Ascending aorta (tissue), 2 donors: ENCODE measurements around the gene PTPRG. TPM values are rescaled to one million over a fixed set of nuclear protein-coding genes. Genes with fewer than 3 reads are reported as not detected.
A peak's percentile ranks its signal among the peaks of the same experiment; 100 is the strongest.

Experiments
- DNase-seq, 2 donors: peaks; one replicate each; pipeline ENCODE4 v3.0.0-alpha.2; 2019; ENCODE audit warnings: low spot score in 2 of 2
- H3K27ac ChIP-seq, 2 donors: fragments of 200-600 bp; sonication (generic); one replicate each; pipeline ENCODE4 v1.5.1; 2016 to 2017; ENCODE audit warnings: mild to moderate bottlenecking in 1 of 2
- H3K27me3 ChIP-seq: fragments of 200-600 bp; sonication (generic); one replicate; pipeline ENCODE4 v1.5.1; 2017
- H3K36me3 ChIP-seq, 2 donors: fragments of 200-600 bp; sonication (generic); one replicate each; pipeline ENCODE4 v1.5.1; 2016
- H3K4me1 ChIP-seq, 2 donors: fragments of 200-600 bp; sonication (generic); one replicate each; pipeline ENCODE4 v1.5.1; 2016 to 2017; ENCODE audit warnings: mild to moderate bottlenecking in 1 of 2
- H3K4me3 ChIP-seq, 2 donors: fragments of 200-600 bp; sonication (generic); one replicate each; pipeline ENCODE4 v1.5.1; 2016 to 2017; ENCODE audit warnings: mild to moderate bottlenecking in 1 of 2
- H3K9me3 ChIP-seq, 2 donors: fragments of 200-600 bp; sonication (generic); one replicate each; pipeline ENCODE4 v1.5.1; 2016
- CTCF ChIP-seq, 3 experiments: fragments of 200-600 bp in 2 of 3; fragments of 450-650 bp in 1 of 3; sonication (generic) in 2 of 3; IDR thresholded peaks; one replicate each; pipeline ENCODE4 v1.5.1; 2016 to 2019; ENCODE audit warnings: antibody characterized with exemption in 3 of 3, mild to moderate bottlenecking in 1 of 3, moderate library complexity in 1 of 3
- intact Hi-C: fragments of 100-400 bp; cut with DNase I; formaldehyde crosslinking; loops from one replicate; pipeline ENCODE4 v1.15.1; 2023
- total RNA-seq: library from RNA; depleted of rRNA; stranded (reverse); fragments of >200 nt; gene quantifications from one replicate; pipeline ENCODE4 v1.1.0, GENCODE V29; 2016

Gene PTPRG
- total RNA-seq, 1 donor from 2014 or later, result 129 TPM

GRCh38 chr3:62164746-62165145, 603.4 kb downstream of the PTPRG start:
- H3K27ac ChIP-seq, result peak overlapping the region; percentile 65 to 86
- TF ChIP-seq CTCF (IDR thresholded peaks at IDR 0.05), result no peak
- H3K27me3 ChIP-seq, result no peaks in the 10 kb centered on the region
- H3K4me3 ChIP-seq, result no peak overlapping the region
- H3K9me3 ChIP-seq, result no peaks in the 10 kb centered on the region
- intact Hi-C loops, result no loop called here
- no peaks in the 10 kb centered on the region for H3K36me3 ChIP-seq
- peaks cover 7 to 42% of the 10 kb centered on the region in 2 donors for H3K4me1 ChIP-seq
- no peak for DNase-seq

GRCh38 chr3:62167566-62168262, 606.3 kb downstream of the PTPRG start:
- intact Hi-C loops, result no loop called here
- H3K36me3 ChIP-seq, result peaks cover 0 to 5% of the 10 kb centered on the region in 2 donors
- no peaks in the 10 kb centered on the region for H3K9me3 ChIP-seq
- no peak for DNase-seq
- H3K4me1 ChIP-seq, result peaks cover 0 to 19% of the 10 kb centered on the region in 2 donors
- no peak for TF ChIP-seq CTCF (IDR thresholded peaks at IDR 0.05)
- H3K27me3 ChIP-seq, result no peaks in the 10 kb centered on the region
- no peak overlapping the region for H3K27ac ChIP-seq
- H3K4me3 ChIP-seq, result no peak overlapping the region

GRCh38 chr3:62168356-62168755, 607.0 kb downstream of the PTPRG start:
- H3K9me3 ChIP-seq, result no peaks in the 10 kb centered on the region
- TF ChIP-seq CTCF (IDR thresholded peaks at IDR 0.05), result no peak
- no peak for DNase-seq
- H3K27ac ChIP-seq, result no peak overlapping the region
- no peak overlapping the region for H3K4me3 ChIP-seq
- H3K4me1 ChIP-seq, result peaks cover 0 to 16% of the 10 kb centered on the region in 2 donors
- intact Hi-C loops, result no loop called here
- H3K36me3 ChIP-seq, result peaks cover 0 to 5% of the 10 kb centered on the region in 2 donors
- H3K27me3 ChIP-seq, result no peaks in the 10 kb centered on the region

DNA sequence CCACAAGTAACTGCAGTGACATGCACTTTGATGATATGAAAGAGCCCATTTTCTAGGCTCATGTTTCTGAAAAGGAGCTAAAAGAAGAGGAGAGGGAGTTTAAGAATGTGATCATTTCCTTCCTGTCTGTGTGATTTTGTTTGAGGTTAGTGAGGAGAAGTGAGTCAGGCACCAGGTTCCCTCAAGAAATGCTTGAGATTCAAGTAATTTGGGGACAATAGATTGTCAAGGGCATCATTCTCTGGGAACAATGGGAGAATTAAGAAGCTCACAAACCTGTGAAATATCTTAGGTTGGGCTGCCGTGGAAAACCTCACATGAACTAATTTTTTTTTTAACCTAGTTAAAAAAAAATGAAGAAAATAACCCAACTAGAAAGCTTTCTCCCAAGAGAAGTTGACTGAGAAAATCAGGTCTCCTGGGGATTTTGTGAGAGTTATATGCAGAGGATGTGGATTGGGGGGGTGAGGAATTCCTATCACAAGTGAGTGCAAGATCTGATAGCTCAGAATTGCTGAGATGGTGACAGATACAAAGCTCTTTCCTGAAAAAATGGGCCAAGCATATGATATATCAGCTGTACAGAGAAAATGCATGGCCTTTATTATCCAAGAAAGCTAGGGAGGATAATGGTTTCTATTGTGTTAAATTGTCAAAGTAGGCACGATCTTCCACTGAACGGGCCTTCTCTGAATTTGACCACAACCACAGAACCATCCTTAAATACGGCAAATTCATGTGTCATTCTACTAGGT, 608.7 kb downstream of the PTPRG start:
- peaks cover 0 to 7% of the 10 kb centered on the region in 2 donors for H3K4me1 ChIP-seq
- no peak overlapping the region for H3K27ac ChIP-seq
- intact Hi-C loops, result no loop called here
- H3K36me3 ChIP-seq, result peaks cover 0 to 5% of the 10 kb centered on the region in 2 donors
- no peak for DNase-seq
- H3K9me3 ChIP-seq, result no peaks in the 10 kb centered on the region
- no peaks in the 10 kb centered on the region for H3K27me3 ChIP-seq
- no peak overlapping the region for H3K4me3 ChIP-seq
- no peak for TF ChIP-seq CTCF (IDR thresholded peaks at IDR 0.05)

GRCh38 chr3:62171789-62172188, 610.4 kb downstream of the PTPRG start:
- no peak for DNase-seq
- H3K27ac ChIP-seq, result no peak overlapping the region
- H3K9me3 ChIP-seq, result no peaks in the 10 kb centered on the region
- H3K4me3 ChIP-seq, result no peak overlapping the region
- H3K27me3 ChIP-seq, result no peaks in the 10 kb centered on the region
- H3K36me3 ChIP-seq, result peaks cover 0 to 5% of the 10 kb centered on the region in 2 donors
- intact Hi-C loops, result no loop called here
- H3K4me1 ChIP-seq, result peaks cover 0 to 3% of the 10 kb centered on the region in 2 donors
- no peak for TF ChIP-seq CTCF (IDR thresholded peaks at IDR 0.05)
